GM12872 (cell line): ENCODE data around the gene NETO1.

ENCODE experiments used
- TF ChIP-seq, protein P1 (sequence below): IDR thresholded peaks from 3 replicates; pipeline ENCODE4 v1.5.1; 2011; ENCODE audit warnings: low read depth, mild to moderate bottlenecking, low read length, moderate library complexity; ENCODE audit not compliant: insufficient read depth

Gene NETO1, protein sequence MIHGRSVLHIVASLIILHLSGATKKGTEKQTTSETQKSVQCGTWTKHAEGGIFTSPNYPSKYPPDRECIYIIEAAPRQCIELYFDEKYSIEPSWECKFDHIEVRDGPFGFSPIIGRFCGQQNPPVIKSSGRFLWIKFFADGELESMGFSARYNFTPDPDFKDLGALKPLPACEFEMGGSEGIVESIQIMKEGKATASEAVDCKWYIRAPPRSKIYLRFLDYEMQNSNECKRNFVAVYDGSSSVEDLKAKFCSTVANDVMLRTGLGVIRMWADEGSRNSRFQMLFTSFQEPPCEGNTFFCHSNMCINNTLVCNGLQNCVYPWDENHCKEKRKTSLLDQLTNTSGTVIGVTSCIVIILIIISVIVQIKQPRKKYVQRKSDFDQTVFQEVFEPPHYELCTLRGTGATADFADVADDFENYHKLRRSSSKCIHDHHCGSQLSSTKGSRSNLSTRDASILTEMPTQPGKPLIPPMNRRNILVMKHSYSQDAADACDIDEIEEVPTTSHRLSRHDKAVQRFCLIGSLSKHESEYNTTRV

DNA sequence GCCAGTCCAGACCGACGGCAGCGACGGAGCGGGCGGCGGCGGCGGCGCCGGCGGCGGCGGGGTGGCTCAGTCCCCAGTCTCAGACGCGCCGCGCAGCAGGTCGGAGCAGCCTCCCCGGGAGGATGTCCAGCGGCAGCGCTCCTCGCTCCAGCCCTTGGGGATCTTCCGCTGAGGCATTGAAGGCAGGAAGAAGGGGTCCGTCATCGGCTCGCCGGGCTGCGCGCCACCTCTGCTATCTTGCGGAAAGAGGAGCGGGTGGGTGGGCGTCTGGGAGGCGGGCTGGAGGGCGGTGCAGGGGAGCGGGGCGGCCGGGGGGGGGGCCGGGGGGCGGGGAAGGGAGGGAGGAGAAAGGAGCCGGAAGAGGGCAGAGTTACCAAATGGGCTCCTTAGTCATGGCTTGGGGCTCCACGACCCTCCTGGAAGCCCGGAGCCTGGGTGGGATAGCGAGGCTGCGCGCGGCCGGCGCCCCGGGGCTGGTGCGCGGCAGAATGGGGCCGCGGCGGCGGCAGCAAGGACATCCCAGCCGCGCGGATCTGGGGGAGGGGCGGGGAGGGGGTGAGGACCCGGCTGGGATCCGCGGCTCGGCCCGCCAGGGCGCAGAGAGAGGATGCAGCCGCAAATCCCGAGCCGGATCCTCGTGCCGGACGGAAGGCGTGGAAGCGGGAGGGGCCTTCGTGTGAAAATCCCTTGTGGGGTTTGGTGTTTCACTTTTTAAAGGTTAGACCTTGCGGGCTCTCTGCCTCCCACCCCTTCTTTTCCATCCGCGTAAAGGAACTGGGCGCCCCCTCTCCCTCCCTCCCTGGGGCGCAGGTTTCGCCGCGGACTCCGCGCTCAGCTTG, at the start of gene NETO1:
TSS of gene NETO1 (minus strand) at position 242 of the 839 bp plus-strand sequence. CDS start 696 bp downstream, outside the sequence.
- TF ChIP-seq, protein P1, sequence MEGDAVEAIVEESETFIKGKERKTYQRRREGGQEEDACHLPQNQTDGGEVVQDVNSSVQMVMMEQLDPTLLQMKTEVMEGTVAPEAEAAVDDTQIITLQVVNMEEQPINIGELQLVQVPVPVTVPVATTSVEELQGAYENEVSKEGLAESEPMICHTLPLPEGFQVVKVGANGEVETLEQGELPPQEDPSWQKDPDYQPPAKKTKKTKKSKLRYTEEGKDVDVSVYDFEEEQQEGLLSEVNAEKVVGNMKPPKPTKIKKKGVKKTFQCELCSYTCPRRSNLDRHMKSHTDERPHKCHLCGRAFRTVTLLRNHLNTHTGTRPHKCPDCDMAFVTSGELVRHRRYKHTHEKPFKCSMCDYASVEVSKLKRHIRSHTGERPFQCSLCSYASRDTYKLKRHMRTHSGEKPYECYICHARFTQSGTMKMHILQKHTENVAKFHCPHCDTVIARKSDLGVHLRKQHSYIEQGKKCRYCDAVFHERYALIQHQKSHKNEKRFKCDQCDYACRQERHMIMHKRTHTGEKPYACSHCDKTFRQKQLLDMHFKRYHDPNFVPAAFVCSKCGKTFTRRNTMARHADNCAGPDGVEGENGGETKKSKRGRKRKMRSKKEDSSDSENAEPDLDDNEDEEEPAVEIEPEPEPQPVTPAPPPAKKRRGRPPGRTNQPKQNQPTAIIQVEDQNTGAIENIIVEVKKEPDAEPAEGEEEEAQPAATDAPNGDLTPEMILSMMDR: no peak

DNA sequence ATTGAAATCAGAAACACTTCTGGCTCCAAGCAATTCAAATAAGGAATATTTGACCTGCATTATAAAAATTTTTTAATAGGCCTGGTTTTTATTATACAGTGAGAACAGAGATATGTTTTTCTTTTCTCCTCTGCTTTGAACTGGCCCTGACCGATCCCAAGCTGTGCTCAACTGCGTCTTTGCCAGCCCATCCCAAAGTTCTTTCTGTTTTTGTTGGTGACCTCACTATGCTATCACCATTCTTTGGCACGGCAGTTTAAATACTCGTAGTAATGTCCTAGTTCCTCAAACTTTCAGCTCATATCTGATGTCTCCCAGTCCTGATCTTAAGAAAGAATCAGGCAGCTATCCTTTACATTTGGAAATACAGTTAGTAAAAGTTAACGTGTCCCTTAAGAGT, 42.3 kb upstream of the NETO1 start:
- TF ChIP-seq, protein P1: no peak

DNA sequence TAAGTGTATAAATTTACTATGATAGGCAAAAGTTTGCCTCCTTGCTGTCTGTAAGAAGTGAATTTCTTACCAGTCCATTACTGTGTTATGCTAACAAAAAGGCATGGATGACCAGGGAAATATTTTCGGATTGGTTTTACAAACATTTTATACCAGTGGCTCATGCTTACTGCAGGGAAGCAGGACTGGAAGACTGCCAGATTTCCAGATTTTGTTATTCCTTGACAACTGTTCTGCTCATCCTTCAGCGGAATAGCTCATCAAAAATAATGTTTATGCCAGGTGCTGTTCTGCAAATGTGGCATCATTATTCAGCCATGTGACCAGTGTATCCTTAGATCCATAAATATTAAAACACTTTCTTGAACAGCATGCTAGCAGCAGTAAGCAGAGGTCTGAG, 40.4 kb upstream of the NETO1 start:
- TF ChIP-seq, protein P1: no peak

DNA sequence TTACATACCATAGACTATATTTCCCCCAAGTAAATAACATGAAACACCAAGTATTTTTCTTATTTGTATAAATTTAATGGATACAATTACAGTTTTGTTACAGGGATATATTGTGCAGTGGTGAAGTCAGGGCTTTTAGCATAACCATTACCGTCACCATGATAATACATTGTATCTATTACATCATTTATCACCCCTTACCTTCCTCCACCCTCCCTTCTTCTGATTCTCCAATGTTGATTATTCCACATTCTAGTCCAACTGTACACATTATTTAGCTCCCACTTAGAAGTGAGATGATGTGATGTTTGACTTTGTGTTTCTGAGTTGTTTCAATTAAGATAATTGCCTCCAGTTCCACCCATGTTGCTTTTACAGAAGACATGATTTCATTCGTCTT, 35.2 kb upstream of the NETO1 start:
- TF ChIP-seq, protein P1: no peak

DNA sequence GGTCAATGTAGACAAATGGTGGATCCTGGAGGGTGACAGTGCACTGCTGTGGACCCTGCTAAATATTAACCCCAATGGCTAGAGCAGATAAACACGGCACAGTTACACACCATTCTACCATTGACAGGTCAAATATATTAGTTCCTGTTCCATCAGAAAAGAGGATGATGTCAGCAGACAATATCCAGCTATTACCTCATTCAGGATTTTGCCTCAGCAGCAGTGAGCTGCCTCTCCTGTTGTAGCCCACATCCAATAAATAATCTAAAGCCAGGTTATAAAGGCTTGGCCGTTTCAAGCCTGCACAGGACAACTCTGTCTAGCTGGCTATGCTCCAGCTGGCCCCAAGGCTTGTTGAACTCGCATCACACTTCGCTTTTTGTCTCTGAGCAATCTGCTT, 31.6 kb upstream of the NETO1 start:
- TF ChIP-seq, protein P1: no peak

DNA sequence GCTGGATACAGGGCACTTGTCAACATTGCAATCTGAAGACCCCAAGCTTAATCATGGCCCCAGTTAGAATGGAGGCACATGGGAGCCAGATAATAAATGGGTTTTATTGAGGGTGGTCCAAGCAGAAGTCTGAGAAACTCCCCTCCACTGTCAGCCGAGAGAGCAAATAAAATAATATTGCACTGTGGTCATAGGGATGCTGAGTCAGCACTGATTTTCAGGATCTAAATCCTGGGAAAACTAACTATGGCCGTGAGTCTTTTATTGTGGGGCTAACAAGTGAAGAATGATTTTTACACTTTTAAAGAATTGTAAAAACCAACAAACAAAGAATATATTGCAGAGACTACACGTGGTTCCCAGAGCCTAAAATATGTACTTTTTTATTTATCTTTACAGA, 31.1 kb upstream of the NETO1 start:
- TF ChIP-seq, protein P1: no peak

DNA sequence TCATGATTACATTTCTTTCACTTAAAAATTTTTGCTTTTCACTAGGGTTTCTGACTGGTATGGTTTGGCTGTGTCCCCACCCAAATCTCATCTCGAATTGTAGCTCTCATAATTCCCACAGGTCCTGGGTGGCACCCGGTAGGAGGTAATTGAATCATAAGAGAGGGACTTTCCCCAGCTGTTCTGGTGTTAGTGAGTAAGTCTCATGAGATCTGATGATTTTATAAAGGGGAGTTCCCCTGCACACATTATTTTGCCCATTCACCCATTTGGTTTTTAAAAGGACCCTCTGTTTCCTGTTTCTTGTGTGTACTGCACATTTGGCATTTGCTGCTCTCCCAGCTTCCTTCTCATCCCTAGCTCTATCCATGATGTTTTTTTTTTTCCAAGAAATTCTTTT, 27.8 kb upstream of the NETO1 start:
- TF ChIP-seq, protein P1: no peak
